GM21528 (cell line): Measurements from ENCODE around the gene MCM6.

Experiments
- ATAC-seq: cut with Tn5 transposase; IDR thresholded peaks from one replicate; pipeline ENCODE4 v1.9.1; 2021; ENCODE audit warnings: mild to moderate bottlenecking, moderate library complexity; ENCODE audit not compliant: unreplicated experiment, low FRiP score

MCM6 gene

GRCh38 chr2:135870571-135870970, 5.7 kb downstream of the MCM6 start:
- no peak for ATAC-seq

- ATAC-seq, result no peak
Measured at GRCh38 chr2:135863233-135863632, 13.0 kb downstream of the MCM6 start.

GRCh38 chr2:135862718-135863117, 13.5 kb downstream of the MCM6 start:
- ATAC-seq, result no peak

- no peak for ATAC-seq
Measured at GRCh38 chr2:135853401-135853800, 22.8 kb downstream of the MCM6 start.

GRCh38 chr2:135851858-135852257, 24.4 kb downstream of the MCM6 start:
- ATAC-seq, result no peak

GRCh38 chr2:135850892-135851668, 25.2 kb downstream of the MCM6 start:
- ATAC-seq, result no peak

- ATAC-seq, result no peak
Measured at GRCh38 chr2:135849087-135849486, 27.2 kb downstream of the MCM6 start.

- ATAC-seq, result no peak
Measured at GRCh38 chr2:135845997-135846396, 30.2 kb downstream of the MCM6 start.

GRCh38 chr2:135845257-135845656, 31.0 kb downstream of the MCM6 start:
- no peak for ATAC-seq

GRCh38 chr2:135844301-135844895, 31.8 kb downstream of the MCM6 start:
- no peak for ATAC-seq

- ATAC-seq, result no peak
Measured at GRCh38 chr2:135843671-135844070, 32.6 kb downstream of the MCM6 start.

GRCh38 chr2:135840601-135841000, 35.6 kb downstream of the MCM6 start:
- ATAC-seq, result no peak

GRCh38 chr2:135839713-135840112, 36.5 kb downstream of the MCM6 start:
- ATAC-seq, result no peak

GRCh38 chr2:135838502-135838901, 37.7 kb downstream of the MCM6 start:
- no peak for ATAC-seq

- ATAC-seq, result no peak
Measured at GRCh38 chr2:135836596-135837270, 39.5 kb downstream of the MCM6 start, which contains the start of gene LCT. Gene LCT (minus strand): TSS chr2:135837184. CDS start chr2:135837169, 15 bp downstream.

- ATAC-seq, result no peak
Measured at GRCh38 chr2:135832891-135833290, 43.4 kb downstream of the MCM6 start.

- no peak for ATAC-seq
Measured at GRCh38 chr2:135831180-135831812, 44.9 kb downstream of the MCM6 start.

GRCh38 chr2:135829378-135830135, 46.7 kb downstream of the MCM6 start:
- no peak for ATAC-seq

- no peak for ATAC-seq
Measured at GRCh38 chr2:135826544-135826943, 49.7 kb downstream of the MCM6 start.

GRCh38 chr2:135825550-135826176, 50.6 kb downstream of the MCM6 start:
- ATAC-seq, result no peak
